Calu3 (cell line): ENCODE data around the gene IGSF9B. TPM values are rescaled to one million over a fixed set of nuclear protein-coding genes. Genes with fewer than 3 reads are reported as not detected.

Experiments
- BruUV-seq: library from RNA; stranded (reverse); fragments of 400-500 nt; replicated peaks from 2 replicates; lab custom pipeline; 2021; lab: Mats Ljungman, UMichigan
- CTCF ChIA-PET: fragments of 300-600 bp; sonication (Branson Sonifier 250); formaldehyde crosslinking; loops from one replicate; lab custom pipeline; 2022; ENCODE audit warnings: antibody characterized with exemption; lab: Charles Lee
- DNase-seq: peaks from one replicate; pipeline ENCODE4 v3.0.0; 2022
- H3K27ac Mint-ChIP-seq: one replicate; pipeline ENCODE4 v1.8.0; 2022; ENCODE audit warnings: mixed read lengths; ENCODE audit not compliant: unreplicated experiment
- H3K27me3 Mint-ChIP-seq: one replicate; pipeline ENCODE4 v1.8.0; 2022; ENCODE audit warnings: mixed read lengths; ENCODE audit not compliant: unreplicated experiment
- H3K36me3 Mint-ChIP-seq: one replicate; pipeline ENCODE4 v1.8.0; 2022; ENCODE audit warnings: mild to moderate bottlenecking, moderate library complexity, mixed read lengths; ENCODE audit not compliant: insufficient read depth, unreplicated experiment
- H3K4me1 Mint-ChIP-seq: one replicate; pipeline ENCODE4 v1.8.0; 2022; ENCODE audit warnings: mild to moderate bottlenecking, low read depth, mixed read lengths; ENCODE audit not compliant: unreplicated experiment
- H3K4me3 Mint-ChIP-seq: one replicate; pipeline ENCODE4 v1.8.0; 2022; ENCODE audit warnings: mild to moderate bottlenecking, low read depth, moderate library complexity, mixed read lengths; ENCODE audit not compliant: unreplicated experiment
- H3K9me3 Mint-ChIP-seq: one replicate; pipeline ENCODE4 v1.8.0; 2022; ENCODE audit warnings: low read depth, mixed read lengths; ENCODE audit not compliant: unreplicated experiment
- intact Hi-C: fragments of 100-400 bp; cut with micrococcal nuclease; formaldehyde crosslinking; loops from one replicate; pipeline ENCODE4 v1.10.0; 2022; ENCODE audit not compliant: unreplicated experiment
- total RNA-seq: library from RNA; stranded (reverse); gene quantifications from 2 replicates; pipeline ENCODE4 v1.2.3, GENCODE V29; 2022
- TF ChIP-seq, protein P1 (sequence below): fragments of 200-600 bp; IDR thresholded peaks from one replicate; pipeline ENCODE4 v1.8.0; 2022; ENCODE audit warnings: antibody characterized with exemption; ENCODE audit not compliant: unreplicated experiment

Gene IGSF9B
- total RNA-seq, 1 experiment from 2014 or later, result 13.2 TPM

- CTCF ChIA-PET, result no interaction called here
- BruUV-seq, result no TSS peak
- H3K27ac Mint-ChIP-seq, result no peak overlapping the region
- H3K4me1 Mint-ChIP-seq, result peaks cover 17% of the 10 kb centered on the region
- no peak for DNase-seq
- intact Hi-C loops, result no loop called here
- TF ChIP-seq, protein P1, sequence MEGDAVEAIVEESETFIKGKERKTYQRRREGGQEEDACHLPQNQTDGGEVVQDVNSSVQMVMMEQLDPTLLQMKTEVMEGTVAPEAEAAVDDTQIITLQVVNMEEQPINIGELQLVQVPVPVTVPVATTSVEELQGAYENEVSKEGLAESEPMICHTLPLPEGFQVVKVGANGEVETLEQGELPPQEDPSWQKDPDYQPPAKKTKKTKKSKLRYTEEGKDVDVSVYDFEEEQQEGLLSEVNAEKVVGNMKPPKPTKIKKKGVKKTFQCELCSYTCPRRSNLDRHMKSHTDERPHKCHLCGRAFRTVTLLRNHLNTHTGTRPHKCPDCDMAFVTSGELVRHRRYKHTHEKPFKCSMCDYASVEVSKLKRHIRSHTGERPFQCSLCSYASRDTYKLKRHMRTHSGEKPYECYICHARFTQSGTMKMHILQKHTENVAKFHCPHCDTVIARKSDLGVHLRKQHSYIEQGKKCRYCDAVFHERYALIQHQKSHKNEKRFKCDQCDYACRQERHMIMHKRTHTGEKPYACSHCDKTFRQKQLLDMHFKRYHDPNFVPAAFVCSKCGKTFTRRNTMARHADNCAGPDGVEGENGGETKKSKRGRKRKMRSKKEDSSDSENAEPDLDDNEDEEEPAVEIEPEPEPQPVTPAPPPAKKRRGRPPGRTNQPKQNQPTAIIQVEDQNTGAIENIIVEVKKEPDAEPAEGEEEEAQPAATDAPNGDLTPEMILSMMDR, result no peak
- H3K27me3 Mint-ChIP-seq, result peaks cover 7% of the 10 kb centered on the region
- H3K36me3 Mint-ChIP-seq, result no peaks in the 10 kb centered on the region
- H3K4me3 Mint-ChIP-seq, result no peak overlapping the region
- peaks cover 3% of the 10 kb centered on the region for H3K9me3 Mint-ChIP-seq
Observed at GRCh38 chr11:133942577-133942976, 14.2 kb downstream of the IGSF9B start.

DNA sequence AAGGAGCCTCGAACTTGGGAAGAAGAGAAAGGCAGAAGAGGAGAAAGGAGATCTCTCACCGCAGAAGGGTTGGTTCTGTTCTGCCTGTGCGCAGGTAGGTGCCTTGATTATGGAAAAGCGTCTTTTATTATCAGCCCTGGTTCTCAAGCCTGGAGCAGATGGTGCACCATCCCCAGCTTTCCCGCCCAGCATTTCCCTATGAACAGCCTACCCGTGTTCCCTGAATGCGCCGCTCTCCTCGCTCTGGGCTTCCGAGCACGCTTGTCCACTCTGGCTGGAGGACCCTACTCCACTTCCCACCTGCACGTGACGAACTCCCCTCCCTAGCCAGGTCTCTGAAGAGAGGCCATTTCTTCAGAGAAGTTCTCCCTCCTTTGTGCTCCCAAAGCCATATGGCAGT, 15.2 kb downstream of the IGSF9B start:
- H3K27ac Mint-ChIP-seq, result no peak overlapping the region

GRCh38 chr11:133940034-133940433, 16.7 kb downstream of the IGSF9B start:
- H3K9me3 Mint-ChIP-seq, result peaks cover 3% of the 10 kb centered on the region
- H3K27me3 Mint-ChIP-seq, result no peaks in the 10 kb centered on the region
- CTCF ChIA-PET, result no interaction called here
- no TSS peak for BruUV-seq
- intact Hi-C loops, result no loop called here
- TF ChIP-seq, protein P1, result no peak
- no peak overlapping the region for H3K27ac Mint-ChIP-seq
- no peak overlapping the region for H3K4me3 Mint-ChIP-seq
- DNase-seq, result no peak
- H3K4me1 Mint-ChIP-seq, result peaks cover 7% of the 10 kb centered on the region
- H3K36me3 Mint-ChIP-seq, result peaks cover under 1% of the 10 kb centered on the region

More for the DNA sequence above, 15.2 kb downstream of the IGSF9B start:
- Mint-ChIP-seq H3K4me3 (no peak overlapping the region), H3K9me3 (peaks cover 3% of the 10 kb centered on the region), H3K27me3 (no peaks in the 10 kb centered on the region), H3K36me3 (no peaks in the 10 kb centered on the region), H3K4me1 (peaks cover 12% of the 10 kb centered on the region)
- intact Hi-C loops, result no loop called here
- DNase-seq, result no peak
- CTCF ChIA-PET, result no interaction called here
- BruUV-seq, result no TSS peak
- TF ChIP-seq, protein P1, result no peak

- Mint-ChIP-seq H3K4me3 (no peak overlapping the region), H3K4me1 (peaks cover 8% of the 10 kb centered on the region), H3K9me3 (peaks cover 3% of the 10 kb centered on the region), H3K36me3 (peaks cover 5% of the 10 kb centered on the region), H3K27me3 (no peaks in the 10 kb centered on the region), H3K27ac (no peak overlapping the region)
- no peak for DNase-seq
- CTCF ChIA-PET, result no interaction called here
- no TSS peak for BruUV-seq
- intact Hi-C loops, result no loop called here
- TF ChIP-seq, protein P1, result no peak
Observed at GRCh38 chr11:133939558-133939957, 17.2 kb downstream of the IGSF9B start.
